ENCODE results near the gene PAK5.

DNA sequence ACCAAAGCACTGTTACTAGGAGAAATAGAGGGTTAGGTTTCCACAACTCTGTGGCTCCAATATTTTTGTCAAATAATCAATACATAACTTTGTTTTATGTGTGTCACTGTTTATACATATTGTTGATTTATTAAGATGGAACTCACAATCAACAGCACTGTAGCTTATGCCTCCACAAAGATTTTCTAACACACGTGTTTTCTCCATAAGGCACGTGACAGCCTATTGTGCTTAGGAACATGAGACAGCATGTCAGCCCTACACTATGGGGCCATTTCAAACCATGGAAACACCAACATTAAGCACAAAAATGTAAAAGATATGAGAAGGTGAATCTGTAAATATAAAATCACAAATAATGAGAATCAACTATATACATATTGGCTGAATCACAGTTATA, 127.0 kb downstream of the PAK5 start:
- TF ChIP-seq, protein P1, sequence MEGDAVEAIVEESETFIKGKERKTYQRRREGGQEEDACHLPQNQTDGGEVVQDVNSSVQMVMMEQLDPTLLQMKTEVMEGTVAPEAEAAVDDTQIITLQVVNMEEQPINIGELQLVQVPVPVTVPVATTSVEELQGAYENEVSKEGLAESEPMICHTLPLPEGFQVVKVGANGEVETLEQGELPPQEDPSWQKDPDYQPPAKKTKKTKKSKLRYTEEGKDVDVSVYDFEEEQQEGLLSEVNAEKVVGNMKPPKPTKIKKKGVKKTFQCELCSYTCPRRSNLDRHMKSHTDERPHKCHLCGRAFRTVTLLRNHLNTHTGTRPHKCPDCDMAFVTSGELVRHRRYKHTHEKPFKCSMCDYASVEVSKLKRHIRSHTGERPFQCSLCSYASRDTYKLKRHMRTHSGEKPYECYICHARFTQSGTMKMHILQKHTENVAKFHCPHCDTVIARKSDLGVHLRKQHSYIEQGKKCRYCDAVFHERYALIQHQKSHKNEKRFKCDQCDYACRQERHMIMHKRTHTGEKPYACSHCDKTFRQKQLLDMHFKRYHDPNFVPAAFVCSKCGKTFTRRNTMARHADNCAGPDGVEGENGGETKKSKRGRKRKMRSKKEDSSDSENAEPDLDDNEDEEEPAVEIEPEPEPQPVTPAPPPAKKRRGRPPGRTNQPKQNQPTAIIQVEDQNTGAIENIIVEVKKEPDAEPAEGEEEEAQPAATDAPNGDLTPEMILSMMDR (IDR thresholded peaks at IDR 0.05), result no peak
- TF ChIP-seq POLR2A (IDR thresholded peaks at IDR 0.05), result no peak
